Uterus (tissue), 4 donors: ENCODE data around the gene DHX34. TPM values are rescaled to one million over a fixed set of nuclear protein-coding genes. Genes with fewer than 3 reads are reported as not detected.

Source experiments
- DNase-seq, 2 donors: peaks; one replicate each; pipeline ENCODE4 v3.0.0-alpha.2; 2019 to 2020
- H3K27ac ChIP-seq, 2 donors: fragments of 200-600 bp; sonication (generic); 1 replicate in 1 of 2; 2 replicates in 1 of 2; pipeline ENCODE4 v1.5.1; 2016 to 2018
- H3K27me3 ChIP-seq, 2 donors: fragments of 200-600 bp; sonication (generic); one replicate each; pipeline ENCODE4 v1.5.1; 2018 to 2019; ENCODE audit warnings: control low read depth in 1 of 2
- H3K36me3 ChIP-seq, 2 donors: fragments of 200-600 bp; sonication (generic); one replicate each; pipeline ENCODE4 v1.5.1; 2019; ENCODE audit warnings: control low read depth in 1 of 2
- H3K4me1 ChIP-seq, 2 donors: fragments of 200-600 bp; sonication (generic); one replicate each; pipeline ENCODE4 v1.5.1; 2018 to 2019; ENCODE audit warnings: control low read depth in 1 of 2
- H3K4me3 ChIP-seq, 2 donors: fragments of 200-600 bp; sonication (generic); 1 replicate in 1 of 2; 2 replicates in 1 of 2; pipeline ENCODE4 v1.5.1; 2018 to 2019; ENCODE audit warnings: mild to moderate bottlenecking in 1 of 2
- H3K9me3 ChIP-seq, 2 donors: fragments of 200-600 bp; sonication (generic); one replicate each; pipeline ENCODE4 v1.5.1; 2019; ENCODE audit warnings: control low read depth in 1 of 2
- CTCF ChIP-seq, 4 experiments: fragments of 200-600 bp in 2 of 4; fragments of 450-650 bp in 2 of 4; sonication (generic) in 2 of 4; IDR thresholded peaks; one replicate each; pipeline ENCODE4 v1.5.1; 2016 to 2019; ENCODE audit warnings: antibody characterized with exemption in 4 of 4, mild to moderate bottlenecking in 2 of 4, moderate library complexity in 1 of 4
- POLR2A ChIP-seq, 2 donors: fragments of 450-650 bp; IDR thresholded peaks; one replicate each; pipeline ENCODE4 v1.6.1; 2016; ENCODE audit warnings: antibody characterized with exemption in 2 of 2, mild to moderate bottlenecking in 1 of 2, moderate library complexity in 1 of 2
- intact Hi-C: fragments of 100-400 bp; cut with DNase I; formaldehyde crosslinking; loops from one replicate; pipeline ENCODE4 v1.15.1; 2023; ENCODE audit warnings: low total_unique reads
- total RNA-seq, 4 donors: library from RNA; depleted of rRNA in 3 of 4; stranded (reverse); fragments of >200 nt in 3 of 4; gene quantifications; one replicate each; pipeline versions ENCODE4 v1.1.0 to v1.2.4, GENCODE V29; 2014 to 2023
- donor health status: DM: yes; HTN: yes; CAD: no.

Gene DHX34
- total RNA-seq, 4 donors from 2014 or later: 11.5 to 17.3 (median 15.8) TPM

GRCh38 chr19:47404334-47405196 lies 55.5 kb downstream of the DHX34 start:
- no peak overlapping the region for H3K4me3 ChIP-seq
- no peaks in the 10 kb centered on the region for H3K36me3 ChIP-seq
- intact Hi-C loops: no loop called here
- no peaks in the 10 kb centered on the region for H3K4me1 ChIP-seq
- no peak for TF ChIP-seq CTCF (IDR thresholded peaks at IDR 0.05)
- no peak for TF ChIP-seq POLR2A (IDR thresholded peaks at IDR 0.05)
- no peaks in the 10 kb centered on the region for H3K27me3 ChIP-seq
- H3K27ac ChIP-seq: no peak overlapping the region
- H3K9me3 ChIP-seq: no peaks in the 10 kb centered on the region
- DNase-seq: no peak

GRCh38 chr19:47405197-47405550 lies 56.1 kb downstream of the DHX34 start:
- no peak for TF ChIP-seq POLR2A (IDR thresholded peaks at IDR 0.05)
- no peak for TF ChIP-seq CTCF (IDR thresholded peaks at IDR 0.05)
- DNase-seq: no peak
- Histone ChIP-seq H3K4me1 (no peaks in the 10 kb centered on the region), H3K9me3 (no peaks in the 10 kb centered on the region), H3K4me3 (no peak overlapping the region), H3K27me3 (no peaks in the 10 kb centered on the region), H3K27ac (no peak overlapping the region), H3K36me3 (no peaks in the 10 kb centered on the region)
- intact Hi-C loops: no loop called here

DNA sequence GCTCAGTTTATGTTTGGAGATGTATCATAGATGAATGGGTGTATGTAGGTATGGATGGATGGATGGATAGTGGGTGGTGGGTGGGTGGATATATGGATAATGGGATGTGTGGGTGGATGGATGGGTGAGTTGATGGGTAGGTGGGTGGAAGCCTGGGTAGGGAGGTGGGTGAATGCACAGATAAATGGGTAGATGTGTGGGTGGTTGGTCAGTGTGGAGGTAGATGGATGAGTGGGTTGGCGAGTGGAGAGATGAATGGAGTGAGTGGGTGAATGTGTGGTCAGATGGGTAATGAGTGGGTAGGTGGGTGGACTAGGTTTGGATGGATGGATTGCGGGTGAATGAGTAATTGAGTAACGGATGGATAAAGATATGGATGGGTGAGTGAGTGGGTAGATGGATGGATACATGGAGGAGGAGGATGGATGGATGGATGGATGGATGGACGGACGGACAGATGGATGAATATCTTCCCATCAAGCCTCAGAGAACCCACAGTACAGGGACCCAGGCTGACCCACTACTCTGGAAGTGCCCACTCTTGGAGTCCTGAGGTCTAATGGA lies 56.8 kb downstream of the DHX34 start:
- Histone ChIP-seq H3K4me3 (no peak overlapping the region), H3K9me3 (no peaks in the 10 kb centered on the region), H3K27me3 (no peaks in the 10 kb centered on the region), H3K4me1 (no peaks in the 10 kb centered on the region), H3K36me3 (no peaks in the 10 kb centered on the region), H3K27ac (no peak overlapping the region)
- TF ChIP-seq CTCF (IDR thresholded peaks at IDR 0.05) (no peak), POLR2A (IDR thresholded peaks at IDR 0.05) (no peak)
- intact Hi-C loops: no loop called here
- DNase-seq: no peak

- no peak overlapping the region for H3K27ac ChIP-seq
- no peak overlapping the region for H3K4me3 ChIP-seq
- H3K4me1 ChIP-seq: no peaks in the 10 kb centered on the region
- no peaks in the 10 kb centered on the region for H3K36me3 ChIP-seq
- H3K9me3 ChIP-seq: no peaks in the 10 kb centered on the region
- intact Hi-C loops: no loop called here
- H3K27me3 ChIP-seq: no peaks in the 10 kb centered on the region
- TF ChIP-seq POLR2A (IDR thresholded peaks at IDR 0.05) (no peak), CTCF (IDR thresholded peaks at IDR 0.05) (no peak)
- no peak for DNase-seq
Observed at GRCh38 chr19:47406711-47407416, 57.7 kb downstream of the DHX34 start.

DNA sequence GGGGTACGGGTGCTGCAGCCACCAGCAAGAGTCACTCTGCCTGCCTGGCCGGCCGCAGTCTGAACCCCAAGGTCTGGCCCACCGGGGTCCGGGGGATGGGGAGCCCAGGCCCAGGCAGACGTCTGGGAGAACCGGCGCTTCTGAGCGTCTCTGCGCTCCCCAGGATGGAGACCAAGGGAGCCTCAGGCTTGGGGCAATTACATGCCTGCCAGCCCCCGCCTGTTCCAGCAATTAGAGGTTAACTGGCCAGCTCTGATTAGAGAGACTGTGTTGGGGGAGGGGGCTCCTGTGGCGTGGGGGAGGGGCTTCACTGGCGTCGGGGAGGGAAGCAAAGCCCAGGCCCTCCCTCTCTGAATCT lies 58.3 kb downstream of the DHX34 start:
- H3K4me1 ChIP-seq: no peaks in the 10 kb centered on the region
- H3K27me3 ChIP-seq: no peaks in the 10 kb centered on the region
- H3K4me3 ChIP-seq: no peak overlapping the region
- no peak overlapping the region for H3K27ac ChIP-seq
- intact Hi-C loops: no loop called here
- H3K36me3 ChIP-seq: no peaks in the 10 kb centered on the region
- no peaks in the 10 kb centered on the region for H3K9me3 ChIP-seq
- DNase-seq: no peak
- no peak for TF ChIP-seq POLR2A (IDR thresholded peaks at IDR 0.05)
- no peak for TF ChIP-seq CTCF (IDR thresholded peaks at IDR 0.05)
